ENCODE data around the gene HTT-AS. TPM values are rescaled to one million over a fixed set of nuclear protein-coding genes. Genes with fewer than 3 reads are reported as not detected.

Gene HTT-AS
- total RNA-seq, 2 donors from 2014 or later, result not detected

- H3K4me3 Mint-ChIP-seq, result no peak overlapping the region
- peaks cover 11% of the 10 kb centered on the region for H3K27me3 Mint-ChIP-seq (ENCODE audit: insufficient read depth)
- no peaks in the 10 kb centered on the region for H3K9me3 Mint-ChIP-seq
- H3K36me3 ChIP-seq (ENCODE audit: control insufficient read depth, insufficient read depth, low read length), result no peaks in the 10 kb centered on the region
- 71 to 80% methylated on average over 4 to 6 of the region's 6 CpGs for WGBS, 2 experiments (ENCODE audit: insufficient coverage in 1 of 2, insufficient read length in 1 of 2)
- H3K27ac Mint-ChIP-seq, result no peak overlapping the region
- no peaks in the 10 kb centered on the region for H3K36me3 Mint-ChIP-seq (ENCODE audit: low read depth)
- no peaks in the 10 kb centered on the region for H3K27me3 ChIP-seq (ENCODE audit: control insufficient read depth, insufficient read depth, low read length, poor library complexity, severe bottlenecking)
- H3K4me1 Mint-ChIP-seq, result no peaks in the 10 kb centered on the region
- H3K4me3 ChIP-seq (ENCODE audit: low read length), result no peak overlapping the region
- no peaks in the 10 kb centered on the region for H3K9me3 ChIP-seq (ENCODE audit: control insufficient read depth, low read length)
- TF ChIP-seq, protein P1, sequence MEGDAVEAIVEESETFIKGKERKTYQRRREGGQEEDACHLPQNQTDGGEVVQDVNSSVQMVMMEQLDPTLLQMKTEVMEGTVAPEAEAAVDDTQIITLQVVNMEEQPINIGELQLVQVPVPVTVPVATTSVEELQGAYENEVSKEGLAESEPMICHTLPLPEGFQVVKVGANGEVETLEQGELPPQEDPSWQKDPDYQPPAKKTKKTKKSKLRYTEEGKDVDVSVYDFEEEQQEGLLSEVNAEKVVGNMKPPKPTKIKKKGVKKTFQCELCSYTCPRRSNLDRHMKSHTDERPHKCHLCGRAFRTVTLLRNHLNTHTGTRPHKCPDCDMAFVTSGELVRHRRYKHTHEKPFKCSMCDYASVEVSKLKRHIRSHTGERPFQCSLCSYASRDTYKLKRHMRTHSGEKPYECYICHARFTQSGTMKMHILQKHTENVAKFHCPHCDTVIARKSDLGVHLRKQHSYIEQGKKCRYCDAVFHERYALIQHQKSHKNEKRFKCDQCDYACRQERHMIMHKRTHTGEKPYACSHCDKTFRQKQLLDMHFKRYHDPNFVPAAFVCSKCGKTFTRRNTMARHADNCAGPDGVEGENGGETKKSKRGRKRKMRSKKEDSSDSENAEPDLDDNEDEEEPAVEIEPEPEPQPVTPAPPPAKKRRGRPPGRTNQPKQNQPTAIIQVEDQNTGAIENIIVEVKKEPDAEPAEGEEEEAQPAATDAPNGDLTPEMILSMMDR (conservative IDR thresholded peaks at IDR 0.05), result no peak
- no peak for DNase-seq
- H3K27ac ChIP-seq (ENCODE audit: low read depth, low read length), result no peak overlapping the region
- H3K4me1 ChIP-seq (ENCODE audit: control insufficient read depth, insufficient read depth, low read length), result no peaks in the 10 kb centered on the region
- H3K9ac ChIP-seq (ENCODE audit: extremely low read depth, low read length, poor library complexity, severe bottlenecking), result no peak overlapping the region
Observed at GRCh38 chr4:3067473-3068001, 6.8 kb downstream of the HTT-AS start.

GRCh38 chr4:3066836-3067400 is 7.4 kb downstream of the HTT-AS start:
- H3K27ac ChIP-seq (ENCODE audit: low read depth, low read length), result no peak overlapping the region
- H3K27me3 ChIP-seq (ENCODE audit: control insufficient read depth, insufficient read depth, low read length, poor library complexity, severe bottlenecking), result no peaks in the 10 kb centered on the region
- no peaks in the 10 kb centered on the region for H3K4me1 ChIP-seq (ENCODE audit: control insufficient read depth, insufficient read depth, low read length)
- Mint-ChIP-seq H3K27ac (no peak overlapping the region), H3K27me3 (ENCODE audit: insufficient read depth) (peaks cover 10% of the 10 kb centered on the region), H3K36me3 (ENCODE audit: low read depth) (no peaks in the 10 kb centered on the region), H3K4me3 (no peak overlapping the region), H3K4me1 (no peaks in the 10 kb centered on the region), H3K9me3 (no peaks in the 10 kb centered on the region)
- no peaks in the 10 kb centered on the region for H3K9me3 ChIP-seq (ENCODE audit: control insufficient read depth, low read length)
- no peak overlapping the region for H3K9ac ChIP-seq (ENCODE audit: extremely low read depth, low read length, poor library complexity, severe bottlenecking)
- DNase-seq, result no peak
- no peak overlapping the region for H3K4me3 ChIP-seq (ENCODE audit: low read length)
- WGBS, 2 experiments (ENCODE audit: insufficient coverage in 1 of 2, insufficient read length in 1 of 2), result 91 to 96% methylated on average over 4 to 6 of the region's 6 CpGs
- no peaks in the 10 kb centered on the region for H3K36me3 ChIP-seq (ENCODE audit: control insufficient read depth, insufficient read depth, low read length)
- TF ChIP-seq, protein P1 (conservative IDR thresholded peaks at IDR 0.05), result no peak

DNA sequence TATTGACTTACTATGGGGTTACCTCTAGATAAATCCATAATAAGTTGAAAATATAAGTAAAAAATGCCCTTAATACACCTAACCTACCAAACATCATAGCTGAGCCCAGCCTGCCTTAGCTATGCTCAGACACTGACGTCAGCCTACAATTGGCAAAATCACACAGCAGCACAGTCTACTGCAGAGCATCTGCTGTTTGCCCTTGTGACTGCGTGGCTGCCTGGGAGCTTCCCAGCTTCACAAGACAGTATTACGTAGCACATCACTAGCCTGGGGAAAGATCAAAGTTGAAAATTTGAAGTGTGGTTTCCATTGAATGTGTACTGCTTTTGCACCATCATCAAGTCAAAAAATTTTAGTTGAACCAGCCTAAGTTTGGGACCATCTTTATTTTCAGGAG is 8.8 kb downstream of the HTT-AS start:
- H3K9me3 Mint-ChIP-seq, result peaks cover 5% of the 10 kb centered on the region
- Histone ChIP-seq H3K4me3 (ENCODE audit: low read length) (no peak overlapping the region), H3K27ac (ENCODE audit: low read depth, low read length) (no peak overlapping the region), H3K36me3 (ENCODE audit: control insufficient read depth, insufficient read depth, low read length) (no peaks in the 10 kb centered on the region), H3K4me1 (ENCODE audit: control insufficient read depth, insufficient read depth, low read length) (no peaks in the 10 kb centered on the region), H3K9me3 (ENCODE audit: control insufficient read depth, low read length) (no peaks in the 10 kb centered on the region), H3K9ac (ENCODE audit: extremely low read depth, low read length, poor library complexity, severe bottlenecking) (no peak overlapping the region), H3K27me3 (ENCODE audit: control insufficient read depth, insufficient read depth, low read length, poor library complexity, severe bottlenecking) (no peaks in the 10 kb centered on the region)
- no peaks in the 10 kb centered on the region for H3K4me1 Mint-ChIP-seq
- H3K27ac Mint-ChIP-seq, result no peak overlapping the region
- DNase-seq, result no peak
- TF ChIP-seq, protein P1 (conservative IDR thresholded peaks at IDR 0.05), result no peak
- no peak overlapping the region for H3K4me3 Mint-ChIP-seq
- WGBS, 2 experiments (ENCODE audit: insufficient coverage in 1 of 2, insufficient read length in 1 of 2), result 67 to 90% methylated on average over 1 to 3 of the region's 3 CpGs
- H3K36me3 Mint-ChIP-seq (ENCODE audit: low read depth), result no peaks in the 10 kb centered on the region
- H3K27me3 Mint-ChIP-seq (ENCODE audit: insufficient read depth), result peaks cover 8% of the 10 kb centered on the region

Data from endodermal cell (in vitro differentiated cells).